Heart left ventricle (tissue), 13 donors: Measurements from ENCODE around the gene DKK3.

Experiments
- CTCF ChIP-seq, 12 donors: fragments of 200-600 bp; sonication (generic) in 4 of 12; IDR thresholded peaks; one replicate each; pipeline versions ENCODE4 v1.5.0 to v1.8.0; 2018 to 2022; ENCODE audit warnings: antibody characterized with exemption in 12 of 12, mild to moderate bottlenecking in 5 of 12
- POLR2A ChIP-seq, 2 donors: fragments of 450-650 bp; IDR thresholded peaks; one replicate each; pipeline ENCODE4 v1.6.1; 2017; ENCODE audit warnings: antibody characterized with exemption in 2 of 2, mild to moderate bottlenecking in 2 of 2, moderate library complexity in 2 of 2
- donor health status: ischemic (EF 13 %, LVEDD 7.1; RV severe dilation, severe dysfunction).
- donor health status: DM: no; HTN: yes; CAD: no.
- donor health status: DM: no; HTN: no; CAD: no.
- donor health status: ischemic (EF 25% LVEDD 6.9; RV normal size, moderate dysfunction).
- donor health status: ischemic (EF 25% LVEDD 5.7; RV mildly dilated, moderate dysfunction).
- donor health status: ischemic (EF 35%, LVEDD 5.7; RV mildly dilated, moderate dysfunction).
- donor health status: nonischemic (EF 11% LVEDD 7.7; RV severe dilation, severe dysfunction).
- donor health status: DM: yes; HTN: yes; CAD: no.
- donor health status: PGD.
- donor health status: ischemic (EF 29% LVEDD 5.4; RV normal size, mild dysfunction).
- donor health status: nonischemic (EF 23%, LVEDD 6.1; RV moderate dilation, normal function).

GRCh38 chr11:12052676-12053605 is 44.5 kb upstream of the DKK3 start:
- TF ChIP-seq CTCF (IDR thresholded peaks at IDR 0.05) (no peak), POLR2A (IDR thresholded peaks at IDR 0.05) (no peak)
